ENCODE measurements around the gene AGXT. TPM values are rescaled to one million over a fixed set of nuclear protein-coding genes. Genes with fewer than 3 reads are reported as not detected.

AGXT gene
- total RNA-seq (2014; rRNA removed; shearing (Covaris generic)) (not detected in 2 replicates), total RNA-seq (2022) (not detected in 2 replicates), Bru-seq, nascent RNA (not detected), BruChase-seq, experiment 1, labeled RNA remaining after a 6-hour chase (not detected), BruChase-seq, experiment 2, labeled RNA remaining after a 2-hour chase (not detected)
- long read RNA-seq: 0 reads

DNA sequence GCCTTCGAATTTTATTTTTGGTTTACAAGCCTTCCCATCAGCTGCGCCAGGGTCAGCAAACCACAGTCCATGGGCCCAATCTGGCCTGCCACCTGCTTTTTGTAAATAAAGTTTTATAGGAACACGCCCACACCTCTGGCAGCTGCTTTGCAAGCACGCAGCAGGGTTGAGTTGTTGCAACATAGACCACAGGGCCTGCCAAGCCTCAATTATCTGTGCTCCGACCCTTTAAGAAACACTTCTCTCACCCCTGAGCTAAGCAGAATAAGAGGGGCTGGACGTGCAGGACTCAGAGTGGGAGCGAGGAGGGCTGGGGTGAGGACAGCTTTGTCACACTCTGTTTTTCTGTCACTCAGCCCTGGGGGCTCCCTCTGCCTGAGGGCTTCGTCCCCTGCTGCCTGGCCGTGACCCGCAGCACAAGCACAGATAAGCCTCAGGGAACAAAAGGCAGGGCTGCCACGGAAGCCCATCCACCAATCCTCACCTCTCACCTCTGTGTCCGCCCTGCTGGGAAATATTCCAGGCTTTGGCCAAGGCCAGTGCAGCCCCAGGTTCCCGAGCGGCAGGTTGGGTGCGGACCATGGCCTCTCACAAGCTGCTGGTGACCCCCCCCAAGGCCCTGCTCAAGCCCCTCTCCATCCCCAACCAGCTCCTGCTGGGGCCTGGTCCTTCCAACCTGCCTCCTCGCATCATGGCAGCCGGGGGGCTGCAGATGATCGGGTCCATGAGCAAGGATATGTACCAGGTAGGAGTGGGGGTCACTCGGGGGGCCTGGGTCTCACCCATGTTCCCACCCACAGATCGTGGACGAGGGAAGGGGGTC is at the start of gene AGXT:
Gene AGXT (plus strand): TSS at position 539 of the 823 bp plus-strand sequence. CDS start 42 bp downstream, at position 581.
- Histone ChIP-seq H3K27ac (ENCODE audit: low read depth, low read length, poor library complexity, severe bottlenecking) (no peak within 1 kb of the TSS), H3K9me3 (ENCODE audit: low read length) (no peaks in the 10 kb centered on the region), H4K20me1 (ENCODE audit: insufficient read depth, low read length) (no peaks in the 10 kb centered on the region), H2AFZ (ENCODE audit: low read length) (no peak within 1 kb of the TSS), H3K9me2 (ENCODE audit: insufficient read depth, low read length) (no peaks in the 10 kb centered on the region), H3K4me1 (ENCODE audit: insufficient read depth, low read length, poor library complexity, severe bottlenecking) (no peaks in the 10 kb centered on the region), H3K79me2 (ENCODE audit: insufficient read depth, low read depth, low read length) (no peaks in the 10 kb centered on the region), H3K4me3 (ENCODE audit: low read depth, low read length, poor library complexity, severe bottlenecking) (no peak within 1 kb of the TSS), H3K4me2 (ENCODE audit: low read length) (no peak within 1 kb of the TSS), H3K36me3 (ENCODE audit: insufficient read depth, low read length) (no peaks in the 10 kb centered on the region)
- no TSS peak for BruUV-seq (replicated peaks)
- ChIA-PET CTCF (ENCODE audit: unreplicated experiment) (interaction anchor here (0.6 kb wide), 1 partner anchor 975 kb away, joined by 3 read pairs; no protein-coding TSS in a partner anchor), POLR2A (no interaction called here)
- intact Hi-C loops (cut with micrococcal nuclease; ENCODE audit: unreplicated experiment): no loop called here
- TF ChIP-seq, protein P1, sequence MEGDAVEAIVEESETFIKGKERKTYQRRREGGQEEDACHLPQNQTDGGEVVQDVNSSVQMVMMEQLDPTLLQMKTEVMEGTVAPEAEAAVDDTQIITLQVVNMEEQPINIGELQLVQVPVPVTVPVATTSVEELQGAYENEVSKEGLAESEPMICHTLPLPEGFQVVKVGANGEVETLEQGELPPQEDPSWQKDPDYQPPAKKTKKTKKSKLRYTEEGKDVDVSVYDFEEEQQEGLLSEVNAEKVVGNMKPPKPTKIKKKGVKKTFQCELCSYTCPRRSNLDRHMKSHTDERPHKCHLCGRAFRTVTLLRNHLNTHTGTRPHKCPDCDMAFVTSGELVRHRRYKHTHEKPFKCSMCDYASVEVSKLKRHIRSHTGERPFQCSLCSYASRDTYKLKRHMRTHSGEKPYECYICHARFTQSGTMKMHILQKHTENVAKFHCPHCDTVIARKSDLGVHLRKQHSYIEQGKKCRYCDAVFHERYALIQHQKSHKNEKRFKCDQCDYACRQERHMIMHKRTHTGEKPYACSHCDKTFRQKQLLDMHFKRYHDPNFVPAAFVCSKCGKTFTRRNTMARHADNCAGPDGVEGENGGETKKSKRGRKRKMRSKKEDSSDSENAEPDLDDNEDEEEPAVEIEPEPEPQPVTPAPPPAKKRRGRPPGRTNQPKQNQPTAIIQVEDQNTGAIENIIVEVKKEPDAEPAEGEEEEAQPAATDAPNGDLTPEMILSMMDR (conservative IDR thresholded peaks at IDR 0.05; ENCODE audit: low read length): no peak
- TF ChIP-seq EZH2phosphoT487 (IDR thresholded peaks at IDR 0.05; ENCODE audit: borderline replicate concordance, low read depth, low read length): no peak
- no peak for DNase-seq (ENCODE audit: low spot score)

DNA sequence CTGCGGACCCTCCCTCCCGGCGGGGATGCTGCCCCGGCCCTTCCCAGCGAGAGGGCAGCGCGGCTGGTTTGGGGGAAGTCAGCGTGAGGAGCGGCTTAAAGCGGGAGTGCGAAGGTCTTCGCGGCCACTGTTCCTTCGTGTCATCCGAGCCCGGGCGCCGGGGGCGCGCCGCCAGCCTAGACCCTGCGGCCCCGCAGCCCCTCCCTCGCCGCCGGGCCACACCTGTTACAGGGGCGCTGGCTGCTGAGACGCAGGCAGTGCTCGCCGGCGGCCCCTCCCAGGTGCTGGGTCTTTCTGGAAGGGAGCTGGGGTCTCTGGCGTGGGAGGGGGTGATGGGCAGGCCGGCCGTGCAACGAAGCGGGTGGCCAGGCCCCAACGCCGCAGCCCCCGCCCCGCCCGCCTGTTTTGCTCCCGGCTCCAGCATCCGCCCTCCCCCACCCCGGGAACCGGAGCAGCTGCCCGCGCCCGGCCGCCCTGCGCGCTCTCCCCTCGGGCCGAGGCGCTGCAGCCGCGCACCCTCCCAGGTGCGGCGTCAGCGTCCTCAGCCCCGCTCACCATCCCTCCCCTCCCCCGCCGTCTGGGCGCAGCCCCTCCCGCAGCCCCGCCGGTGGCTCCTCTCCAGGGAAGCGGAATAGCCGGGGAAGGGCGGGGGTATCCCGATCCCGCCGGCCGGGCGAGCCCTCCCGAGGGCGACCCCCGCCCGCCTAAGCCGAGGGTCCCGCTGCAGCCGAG is 49.3 kb upstream of the AGXT start:
- CTCF ChIA-PET (ENCODE audit: unreplicated experiment): no interaction called here

More for the DNA sequence above, 49.3 kb upstream of the AGXT start:
- Histone ChIP-seq H3K4me3 (ENCODE audit: low read depth, low read length, poor library complexity, severe bottlenecking) (no peak overlapping the region), H3K9me2 (ENCODE audit: insufficient read depth, low read length) (no peaks in the 10 kb centered on the region), H3K4me2 (ENCODE audit: low read length) (no peak overlapping the region), H2AFZ (ENCODE audit: low read length) (no peak overlapping the region), H3K4me1 (ENCODE audit: insufficient read depth, low read length, poor library complexity, severe bottlenecking) (no peaks in the 10 kb centered on the region), H4K20me1 (ENCODE audit: insufficient read depth, low read length) (no peaks in the 10 kb centered on the region), H3K9me3 (ENCODE audit: low read length) (no peaks in the 10 kb centered on the region), H3K79me2 (ENCODE audit: insufficient read depth, low read depth, low read length) (no peaks in the 10 kb centered on the region), H3K36me3 (ENCODE audit: insufficient read depth, low read length) (no peaks in the 10 kb centered on the region), H3K27ac (ENCODE audit: low read depth, low read length, poor library complexity, severe bottlenecking) (no peak overlapping the region)
- intact Hi-C loops (cut with micrococcal nuclease; ENCODE audit: unreplicated experiment): no loop called here
- POLR2A ChIA-PET: no interaction called here
- no peak for DNase-seq (ENCODE audit: low spot score)
- TF ChIP-seq EZH2phosphoT487 (IDR thresholded peaks at IDR 0.05; ENCODE audit: borderline replicate concordance, low read depth, low read length): no peak
- TF ChIP-seq, protein P1 (conservative IDR thresholded peaks at IDR 0.05; ENCODE audit: low read length): no peak
- BruUV-seq (replicated peaks): no TSS peak
